Activated naive CD4-positive, alpha-beta T cell treated with anti-CD3 and anti-CD28 coated beads, Interleukin-2, amount 50 U/mL, for 24 hours (primary cell): ENCODE data around the gene EFNA5.

Experiments
- H3K27ac Mint-ChIP-seq: one replicate; pipeline ENCODE4 v1.8.0; 2021; ENCODE audit warnings: mild to moderate bottlenecking, mixed read lengths
- H3K27me3 Mint-ChIP-seq: one replicate; pipeline ENCODE4 v1.8.0; 2021; ENCODE audit warnings: mixed read lengths
- H3K36me3 Mint-ChIP-seq: one replicate; pipeline ENCODE4 v1.8.0; 2021; ENCODE audit warnings: mixed read lengths
- H3K4me1 Mint-ChIP-seq: one replicate; pipeline ENCODE4 v1.8.0; 2021; ENCODE audit warnings: mixed read lengths
- H3K4me3 Mint-ChIP-seq: one replicate; pipeline ENCODE4 v1.8.0; 2021; ENCODE audit warnings: mild to moderate bottlenecking, mixed read lengths
- H3K9me3 Mint-ChIP-seq: one replicate; pipeline ENCODE4 v1.8.0; 2021; ENCODE audit warnings: mixed read lengths

Gene EFNA5

DNA sequence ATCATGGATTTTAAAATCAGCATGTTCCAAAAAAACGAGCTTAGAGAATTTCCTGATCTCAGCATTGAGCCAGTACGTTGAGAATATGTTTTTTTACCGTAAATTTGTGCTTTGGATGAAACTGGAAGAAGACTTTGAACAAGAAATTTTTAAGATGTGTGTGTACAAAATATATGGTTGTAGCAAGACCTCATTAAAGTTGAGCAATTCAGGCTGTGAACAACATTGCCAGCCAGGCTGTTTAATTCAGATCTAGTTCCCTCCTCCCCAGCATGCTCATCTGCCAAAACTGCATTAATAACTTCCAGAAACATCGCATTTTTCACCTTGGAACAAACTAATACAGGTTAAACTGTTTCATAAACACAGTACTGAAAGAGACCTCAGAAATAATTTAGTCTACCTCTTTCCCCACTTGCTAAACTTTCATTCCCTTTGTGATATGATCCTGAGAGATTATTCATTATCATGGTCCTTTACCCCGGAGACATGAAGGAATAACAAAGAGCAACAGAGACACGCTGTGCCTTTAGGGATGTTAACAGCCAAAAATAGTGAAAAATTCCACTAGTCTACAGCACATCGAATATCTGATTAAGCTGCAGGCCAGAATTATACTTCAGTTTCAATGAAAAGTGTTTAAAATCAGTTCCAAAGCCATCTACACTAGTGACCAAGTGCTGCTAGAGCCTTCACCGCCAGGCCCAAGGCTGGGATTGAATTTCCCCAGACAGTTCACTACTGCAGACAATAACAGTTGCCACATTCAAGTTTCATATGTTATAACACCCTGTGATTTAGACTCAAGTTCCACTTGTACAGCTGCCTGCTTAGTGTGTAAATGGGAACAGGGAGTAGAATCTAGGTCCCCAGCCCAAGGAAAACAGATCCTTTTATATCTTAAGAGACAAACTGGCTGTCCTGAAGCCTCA is 89.6 kb downstream of the EFNA5 start:
- Mint-ChIP-seq H3K27me3 (peaks cover 9% of the 10 kb centered on the region), H3K4me1 (no peaks in the 10 kb centered on the region), H3K27ac (no peak overlapping the region), H3K4me3 (no peak overlapping the region), H3K36me3 (no peaks in the 10 kb centered on the region), H3K9me3 (no peaks in the 10 kb centered on the region)

DNA sequence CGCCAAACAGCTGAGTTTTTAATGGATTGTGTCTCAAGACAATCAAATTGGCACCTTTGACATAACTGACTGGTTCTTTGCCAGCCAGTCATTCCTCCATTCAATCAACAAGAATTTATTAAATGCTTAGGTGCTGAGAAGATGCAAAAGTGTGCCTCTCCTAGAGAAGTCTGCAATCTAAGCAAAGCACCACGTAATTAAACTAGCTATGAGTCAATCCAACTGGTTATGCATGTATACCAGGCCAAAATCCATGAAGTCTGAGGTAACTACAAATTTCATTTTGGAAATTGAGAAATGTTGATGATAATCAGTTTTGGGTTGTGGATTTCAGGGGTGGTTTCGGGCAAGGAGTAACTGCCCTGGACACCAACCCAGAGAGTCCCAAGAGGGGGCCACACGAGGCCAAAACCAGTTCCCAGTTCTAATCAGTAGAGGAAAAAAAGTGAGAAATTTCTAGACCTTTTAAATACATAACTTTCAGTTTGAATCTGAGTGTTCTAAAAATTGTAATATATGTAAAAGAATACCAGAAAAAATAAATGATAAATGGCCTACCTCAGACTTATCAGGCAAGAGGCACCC is 92.6 kb downstream of the EFNA5 start:
- H3K27me3 Mint-ChIP-seq = peaks cover 10% of the 10 kb centered on the region
- no peaks in the 10 kb centered on the region for H3K36me3 Mint-ChIP-seq

DNA sequence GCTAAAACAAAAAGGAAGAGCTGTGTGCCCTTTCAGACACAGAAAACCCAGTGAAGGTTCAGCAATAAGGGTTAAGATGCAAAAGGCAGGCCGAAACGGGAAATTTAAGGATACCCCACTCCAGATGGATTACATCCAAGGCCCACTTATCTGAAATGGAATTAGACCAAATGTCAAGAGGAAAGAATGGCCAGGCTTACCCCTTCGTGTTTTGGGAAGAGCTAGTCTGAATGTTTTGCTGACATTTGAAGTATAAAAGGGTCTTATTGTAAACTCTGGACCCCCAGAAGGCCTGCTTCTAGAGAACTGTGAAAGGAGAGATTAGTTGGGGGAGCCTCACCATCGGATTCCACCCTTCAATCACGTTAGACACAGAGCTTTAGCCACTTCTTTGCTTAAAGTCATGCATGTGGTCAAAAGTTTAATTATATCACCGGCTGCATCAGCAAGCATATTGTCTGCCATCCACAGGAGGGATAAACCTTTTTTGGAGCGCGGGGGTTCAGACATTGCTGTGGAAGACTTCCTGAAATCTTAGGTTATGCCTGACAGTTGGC is 93.3 kb downstream of the EFNA5 start:
- Mint-ChIP-seq H3K4me3 (no peak overlapping the region), H3K27ac (no peak overlapping the region), H3K27me3 (peaks cover 11% of the 10 kb centered on the region)

More for the DNA sequence above, 92.6 kb downstream of the EFNA5 start:
- Mint-ChIP-seq H3K4me3 (no peak overlapping the region), H3K4me1 (no peaks in the 10 kb centered on the region), H3K27ac (no peak overlapping the region), H3K9me3 (no peaks in the 10 kb centered on the region)

DNA sequence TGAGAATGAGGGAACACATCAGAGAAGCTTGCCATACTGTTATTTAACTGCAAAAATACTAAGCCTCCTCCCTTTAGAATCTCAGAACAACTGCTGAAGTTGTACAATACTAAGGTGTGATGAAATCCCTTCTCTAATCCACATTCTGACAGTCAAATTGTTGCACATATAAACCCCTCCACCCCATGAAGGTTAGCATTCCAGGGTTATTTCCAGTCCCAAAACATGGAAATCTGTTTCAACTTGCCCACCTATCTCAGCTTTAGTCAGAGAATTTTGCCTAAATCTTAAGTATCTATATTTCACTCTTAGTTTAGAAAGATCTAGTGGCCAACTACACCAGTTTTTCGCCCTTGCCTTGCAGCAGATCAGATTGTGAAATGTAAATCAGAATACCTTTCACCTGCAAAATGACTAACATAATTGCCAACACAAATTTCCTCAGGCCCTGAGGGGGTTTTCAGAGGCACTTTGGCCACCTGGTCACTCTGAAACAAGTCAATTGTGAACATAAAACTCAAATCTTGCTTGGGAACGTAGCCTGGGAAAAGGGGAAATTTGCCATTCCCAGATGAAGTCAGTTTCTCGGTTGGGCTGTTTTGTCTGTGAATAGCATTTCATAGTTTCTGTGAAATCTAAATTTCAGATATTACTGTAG is 93.9 kb downstream of the EFNA5 start:
- H3K9me3 Mint-ChIP-seq = no peaks in the 10 kb centered on the region
- peaks cover 13% of the 10 kb centered on the region for H3K27me3 Mint-ChIP-seq
- no peak overlapping the region for H3K4me3 Mint-ChIP-seq
- no peak overlapping the region for H3K27ac Mint-ChIP-seq
- no peaks in the 10 kb centered on the region for H3K4me1 Mint-ChIP-seq
- H3K36me3 Mint-ChIP-seq = no peaks in the 10 kb centered on the region

More for the DNA sequence above, 93.3 kb downstream of the EFNA5 start:
- H3K9me3 Mint-ChIP-seq = no peaks in the 10 kb centered on the region
- H3K4me1 Mint-ChIP-seq = no peaks in the 10 kb centered on the region
- no peaks in the 10 kb centered on the region for H3K36me3 Mint-ChIP-seq

DNA sequence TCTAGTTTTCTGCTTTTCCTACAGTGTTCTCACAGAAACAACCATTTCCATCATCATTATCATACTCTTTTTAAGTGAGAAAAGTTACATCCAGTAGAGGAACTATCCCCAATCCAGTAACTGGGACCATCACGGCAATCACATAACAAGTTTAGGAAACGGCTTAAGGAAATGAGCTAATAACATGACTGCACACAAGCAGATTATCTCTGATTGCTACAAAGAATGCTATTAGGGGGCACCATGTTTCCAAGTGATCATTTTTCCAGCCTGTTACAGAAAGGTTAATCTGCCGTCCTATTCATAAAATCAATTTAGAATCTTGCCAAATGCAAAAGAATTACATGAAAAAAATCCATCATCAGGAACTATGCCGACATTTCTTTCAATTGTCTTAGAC is 94.6 kb downstream of the EFNA5 start:
- no peak overlapping the region for H3K4me3 Mint-ChIP-seq
- H3K9me3 Mint-ChIP-seq = no peaks in the 10 kb centered on the region
- H3K27me3 Mint-ChIP-seq = peaks cover 13% of the 10 kb centered on the region
- H3K36me3 Mint-ChIP-seq = no peaks in the 10 kb centered on the region
- no peak overlapping the region for H3K27ac Mint-ChIP-seq
- peaks cover 5% of the 10 kb centered on the region for H3K4me1 Mint-ChIP-seq

DNA sequence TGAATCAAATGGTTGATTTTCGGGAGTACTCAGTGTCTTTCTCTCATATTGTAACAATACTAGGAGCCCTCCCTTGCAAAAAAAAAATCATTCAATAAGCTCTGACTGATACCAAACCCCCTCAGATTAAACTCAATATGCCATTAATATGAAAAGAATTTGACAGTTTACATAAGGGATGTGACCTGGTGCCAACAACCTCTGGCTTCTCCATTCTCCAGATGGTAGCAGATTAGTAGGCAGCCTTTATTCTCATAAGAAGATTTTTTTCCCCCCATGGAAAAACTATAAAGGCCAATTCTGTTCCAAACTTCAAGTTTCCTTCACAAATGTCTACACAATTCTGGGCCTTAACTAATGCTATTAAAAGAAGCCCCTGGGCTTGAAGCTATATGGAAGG is 96.5 kb downstream of the EFNA5 start:
- H3K27ac Mint-ChIP-seq = no peak overlapping the region
- no peaks in the 10 kb centered on the region for H3K36me3 Mint-ChIP-seq
- H3K27me3 Mint-ChIP-seq = peaks cover 13% of the 10 kb centered on the region
- no peaks in the 10 kb centered on the region for H3K9me3 Mint-ChIP-seq
- no peak overlapping the region for H3K4me3 Mint-ChIP-seq
- peaks cover 11% of the 10 kb centered on the region for H3K4me1 Mint-ChIP-seq

DNA sequence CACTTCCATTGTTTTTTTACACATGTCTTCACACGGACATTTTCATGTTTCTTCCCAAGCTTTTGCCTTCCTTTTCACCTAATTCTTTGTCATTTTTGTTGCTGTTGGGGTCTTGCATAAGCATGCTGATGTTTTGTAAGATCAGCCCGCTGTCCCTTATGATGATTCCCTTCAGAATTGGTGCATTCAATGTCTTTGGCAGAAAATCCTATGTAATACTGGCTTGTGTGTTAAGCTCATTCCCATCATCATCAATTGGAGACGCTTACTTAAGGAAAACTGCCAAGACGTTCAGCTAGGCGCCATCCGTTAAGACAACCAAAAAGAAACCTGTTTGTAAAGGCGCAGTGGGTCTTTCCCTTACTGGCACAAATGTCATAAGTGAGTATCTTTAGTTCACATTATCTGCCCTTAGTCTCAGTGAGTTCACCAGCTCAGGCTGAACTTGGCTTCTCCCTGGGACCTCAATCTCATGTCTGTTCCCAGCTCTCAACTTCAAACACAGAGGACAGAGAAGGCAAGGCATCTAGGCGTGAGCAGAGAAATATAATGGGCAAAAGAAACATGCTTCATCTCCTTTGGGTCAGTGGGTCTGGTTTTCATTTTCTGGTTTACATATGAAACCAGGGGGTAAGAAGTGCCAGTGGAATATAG is 97.9 kb downstream of the EFNA5 start:
- peaks cover 11% of the 10 kb centered on the region for H3K4me1 Mint-ChIP-seq
- H3K27me3 Mint-ChIP-seq = peaks cover 13% of the 10 kb centered on the region
- H3K4me3 Mint-ChIP-seq = no peak overlapping the region
- H3K9me3 Mint-ChIP-seq = no peaks in the 10 kb centered on the region
- no peaks in the 10 kb centered on the region for H3K36me3 Mint-ChIP-seq
- H3K27ac Mint-ChIP-seq = peak overlapping the region; percentile 13

DNA sequence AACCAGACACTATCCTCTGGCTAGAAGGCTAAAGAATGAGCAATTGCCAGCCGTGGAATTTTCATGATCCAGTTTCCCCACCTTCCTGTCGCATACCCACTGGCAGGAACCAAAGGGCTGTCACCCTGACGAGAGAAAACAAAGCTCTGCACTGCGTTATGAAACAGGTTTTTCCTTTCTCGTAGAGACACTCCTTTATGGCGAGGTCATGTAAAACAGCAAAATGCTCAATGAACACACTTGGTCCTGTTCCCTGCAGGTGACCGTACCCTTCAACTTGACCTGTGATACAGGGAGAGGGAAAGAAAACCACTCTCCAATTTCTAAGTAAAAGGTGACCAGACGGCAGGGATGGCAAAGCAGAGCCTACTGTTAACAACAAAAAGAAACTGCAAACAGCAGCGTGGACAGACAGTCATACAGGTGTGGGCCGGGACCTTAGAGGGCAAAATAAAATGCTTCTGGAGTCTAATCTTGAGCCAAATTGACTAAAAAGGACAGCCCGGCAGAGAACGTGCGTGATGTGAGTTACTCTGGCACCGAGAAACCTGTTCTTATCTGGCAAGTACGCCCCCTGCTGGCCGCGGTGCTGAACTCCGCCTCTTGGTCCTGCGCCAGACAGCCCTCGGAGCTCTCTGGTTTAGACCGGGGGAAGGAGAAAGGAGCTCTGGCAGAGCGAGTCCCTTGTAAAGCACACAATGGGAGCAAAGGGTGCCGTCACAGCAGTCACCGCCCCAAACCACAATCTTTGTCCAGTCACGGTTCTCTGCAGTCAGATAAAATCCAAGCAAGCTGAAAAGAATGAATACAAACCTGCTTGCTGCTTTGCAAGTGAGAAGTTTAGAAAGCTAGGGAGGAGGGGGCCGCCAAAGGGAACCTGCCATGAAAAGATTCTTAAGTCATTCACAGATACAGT is 98.9 kb downstream of the EFNA5 start:
- Mint-ChIP-seq H3K36me3 (no peaks in the 10 kb centered on the region), H3K27me3 (peaks cover 9% of the 10 kb centered on the region), H3K27ac (no peak overlapping the region), H3K9me3 (no peaks in the 10 kb centered on the region), H3K4me3 (peak overlapping the region; percentile 81), H3K4me1 (peaks cover 11% of the 10 kb centered on the region)

DNA sequence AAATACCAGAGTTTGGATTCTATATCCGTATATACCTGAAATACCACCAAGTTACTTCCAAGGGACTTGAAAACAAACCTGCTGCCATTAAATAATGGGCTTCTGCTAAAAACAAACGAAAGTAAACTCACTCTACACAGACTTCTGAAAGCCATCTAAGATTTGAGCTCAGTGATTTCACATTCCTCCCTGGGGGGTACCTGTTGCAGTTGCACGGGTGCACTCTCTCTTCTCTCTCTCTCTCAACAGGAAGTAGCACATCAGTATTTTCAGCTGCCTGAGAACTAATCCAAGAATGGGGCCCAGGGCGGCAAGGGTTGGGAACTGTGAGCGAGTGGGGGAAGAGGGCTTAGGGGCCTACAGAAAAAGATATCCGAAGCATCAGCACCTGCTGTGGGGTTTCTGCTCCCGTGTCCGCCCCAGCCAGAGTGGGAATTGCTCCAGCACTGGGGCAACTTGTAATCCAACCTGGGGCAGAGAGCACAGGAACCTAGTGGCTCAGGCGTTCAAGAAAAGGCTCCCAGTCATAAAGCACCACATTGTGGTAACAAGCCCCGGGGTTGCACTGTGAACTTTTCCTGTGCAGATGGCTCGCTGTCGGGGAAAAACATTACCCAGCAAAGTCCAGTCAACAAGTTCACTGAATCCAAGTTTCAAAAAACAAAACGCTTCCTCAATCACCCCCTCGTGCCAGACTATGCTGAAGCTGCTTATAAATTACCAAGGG is 99.8 kb downstream of the EFNA5 start:
- H3K27ac Mint-ChIP-seq = peak overlapping the region; percentile 77
- no peaks in the 10 kb centered on the region for H3K36me3 Mint-ChIP-seq
- peak overlapping the region; percentile 39 for H3K4me3 Mint-ChIP-seq
- H3K27me3 Mint-ChIP-seq = peaks cover 6% of the 10 kb centered on the region
- H3K4me1 Mint-ChIP-seq = peaks cover 11% of the 10 kb centered on the region
- H3K9me3 Mint-ChIP-seq = no peaks in the 10 kb centered on the region

DNA sequence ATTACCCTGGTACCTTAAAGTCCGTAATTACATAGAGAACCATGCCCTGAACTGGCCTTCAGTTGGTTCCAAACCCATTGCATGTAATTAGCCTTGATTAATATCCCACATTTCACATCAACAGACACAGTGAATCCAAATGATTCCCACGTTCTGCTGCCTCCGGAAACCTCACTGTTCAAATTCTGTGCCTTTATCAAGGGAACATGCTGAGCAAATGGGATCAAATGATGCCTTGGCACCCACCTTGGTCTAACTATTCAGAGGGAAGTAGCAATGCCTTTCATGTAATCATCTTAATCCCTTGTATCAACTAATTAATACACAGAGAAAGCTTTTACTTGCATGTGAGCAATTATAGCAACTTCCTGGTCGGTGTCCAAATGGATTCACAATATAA is 100.6 kb downstream of the EFNA5 start:
- peaks cover 11% of the 10 kb centered on the region for H3K4me1 Mint-ChIP-seq
- no peaks in the 10 kb centered on the region for H3K36me3 Mint-ChIP-seq
- H3K4me3 Mint-ChIP-seq = no peak overlapping the region
- H3K27me3 Mint-ChIP-seq = peaks cover 8% of the 10 kb centered on the region
- no peak overlapping the region for H3K27ac Mint-ChIP-seq
- no peaks in the 10 kb centered on the region for H3K9me3 Mint-ChIP-seq

DNA sequence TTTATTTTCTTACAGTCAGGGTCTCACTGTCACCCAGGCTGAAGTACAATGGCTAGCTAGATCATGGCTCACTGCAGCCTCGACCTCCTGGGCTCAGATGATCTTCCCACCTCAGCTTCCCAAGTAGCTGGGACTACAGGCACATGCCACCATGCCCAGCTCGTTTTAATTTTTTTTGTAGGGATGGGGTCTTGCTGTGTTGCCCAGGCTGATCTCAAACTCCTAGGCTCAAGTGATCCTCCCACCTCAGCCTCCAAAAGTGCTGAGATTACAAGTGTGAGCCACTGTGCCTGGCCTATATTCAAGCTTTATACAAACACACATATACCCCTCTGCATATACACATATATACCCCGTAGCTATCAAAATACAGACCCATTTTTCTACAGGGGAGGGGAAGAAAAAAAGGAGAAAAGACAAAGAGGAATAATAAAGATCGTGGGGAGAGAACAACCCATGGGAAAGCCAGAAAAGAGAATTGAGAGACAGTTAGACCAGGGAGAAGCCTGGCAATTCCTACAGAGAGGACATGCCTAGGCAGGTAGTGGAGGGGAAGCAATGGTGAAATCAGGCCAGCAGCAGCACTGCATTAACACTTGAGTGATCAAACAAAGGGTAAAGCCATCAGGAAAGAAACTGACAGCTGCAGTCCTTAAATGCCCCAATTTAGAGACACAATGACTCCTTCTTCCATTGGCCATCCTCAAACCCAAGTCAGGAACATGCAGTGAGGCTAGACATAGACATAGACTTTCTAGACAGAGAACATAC is 102.7 kb downstream of the EFNA5 start:
- H3K4me3 Mint-ChIP-seq = no peak overlapping the region
- H3K27me3 Mint-ChIP-seq = peaks cover 6% of the 10 kb centered on the region
- H3K4me1 Mint-ChIP-seq = peaks cover 11% of the 10 kb centered on the region
- H3K27ac Mint-ChIP-seq = no peak overlapping the region
- H3K36me3 Mint-ChIP-seq = no peaks in the 10 kb centered on the region
- no peaks in the 10 kb centered on the region for H3K9me3 Mint-ChIP-seq

DNA sequence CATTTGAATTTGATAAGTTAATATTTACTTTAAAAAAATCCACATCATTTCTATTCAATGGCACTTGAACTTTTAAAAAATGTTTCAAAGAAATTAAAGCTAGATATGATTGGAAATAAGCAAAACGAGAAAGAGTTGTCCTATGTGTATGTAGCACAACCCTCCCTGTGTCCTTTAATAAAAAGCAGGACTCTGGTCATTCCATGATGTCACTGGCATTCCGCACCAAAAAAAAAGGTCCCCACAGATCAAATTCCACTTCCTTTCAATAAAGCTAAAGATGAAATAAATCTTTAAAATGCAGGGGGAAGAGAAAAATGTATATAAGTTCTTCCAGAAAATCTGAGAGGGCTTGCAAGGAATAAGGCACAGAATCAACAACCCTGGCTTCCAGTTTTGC is 103.8 kb downstream of the EFNA5 start:
- no peak overlapping the region for H3K4me3 Mint-ChIP-seq
- peaks cover 3% of the 10 kb centered on the region for H3K27me3 Mint-ChIP-seq
- no peaks in the 10 kb centered on the region for H3K9me3 Mint-ChIP-seq
- no peaks in the 10 kb centered on the region for H3K36me3 Mint-ChIP-seq
- H3K27ac Mint-ChIP-seq = no peak overlapping the region
- H3K4me1 Mint-ChIP-seq = peaks cover 11% of the 10 kb centered on the region
